Calu3 (cell line): ENCODE data around the gene NIPAL3. TPM values are rescaled to one million over a fixed set of nuclear protein-coding genes. Genes with fewer than 3 reads are reported as not detected.

Experiments
- BruUV-seq: library from RNA; stranded (reverse); fragments of 400-500 nt; replicated peaks from 2 replicates; lab custom pipeline; 2021; lab: Mats Ljungman, UMichigan
- CTCF ChIA-PET: fragments of 300-600 bp; sonication (Branson Sonifier 250); formaldehyde crosslinking; loops from one replicate; lab custom pipeline; 2022; ENCODE audit warnings: antibody characterized with exemption; lab: Charles Lee
- DNase-seq: peaks from one replicate; pipeline ENCODE4 v3.0.0; 2022
- H3K27ac Mint-ChIP-seq: one replicate; pipeline ENCODE4 v1.8.0; 2022; ENCODE audit warnings: mixed read lengths; ENCODE audit not compliant: unreplicated experiment
- H3K27me3 Mint-ChIP-seq: one replicate; pipeline ENCODE4 v1.8.0; 2022; ENCODE audit warnings: mixed read lengths; ENCODE audit not compliant: unreplicated experiment
- H3K36me3 Mint-ChIP-seq: one replicate; pipeline ENCODE4 v1.8.0; 2022; ENCODE audit warnings: mild to moderate bottlenecking, moderate library complexity, mixed read lengths; ENCODE audit not compliant: insufficient read depth, unreplicated experiment
- H3K4me1 Mint-ChIP-seq: one replicate; pipeline ENCODE4 v1.8.0; 2022; ENCODE audit warnings: mild to moderate bottlenecking, low read depth, mixed read lengths; ENCODE audit not compliant: unreplicated experiment
- H3K4me3 Mint-ChIP-seq: one replicate; pipeline ENCODE4 v1.8.0; 2022; ENCODE audit warnings: mild to moderate bottlenecking, low read depth, moderate library complexity, mixed read lengths; ENCODE audit not compliant: unreplicated experiment
- H3K9me3 Mint-ChIP-seq: one replicate; pipeline ENCODE4 v1.8.0; 2022; ENCODE audit warnings: low read depth, mixed read lengths; ENCODE audit not compliant: unreplicated experiment
- CTCF ChIP-seq: fragments of 200-600 bp; IDR thresholded peaks from one replicate; pipeline ENCODE4 v1.8.0; 2022; ENCODE audit warnings: antibody characterized with exemption; ENCODE audit not compliant: unreplicated experiment
- intact Hi-C: fragments of 100-400 bp; cut with micrococcal nuclease; formaldehyde crosslinking; loops from one replicate; pipeline ENCODE4 v1.10.0; 2022; ENCODE audit not compliant: unreplicated experiment
- total RNA-seq: library from RNA; stranded (reverse); gene quantifications from 2 replicates; pipeline ENCODE4 v1.2.3, GENCODE V29; 2022

NIPAL3 gene
- total RNA-seq, 1 experiment from 2014 or later, result 28.8 TPM

GRCh38 chr1:24373044-24373443 lies 42.6 kb upstream of the NIPAL3 start:
- intact Hi-C loops, result no loop called here
- DNase-seq, result no peak
- Mint-ChIP-seq H3K27ac (no peak overlapping the region), H3K4me3 (no peak overlapping the region), H3K4me1 (peaks cover 15% of the 10 kb centered on the region), H3K36me3 (peaks cover 7% of the 10 kb centered on the region), H3K9me3 (no peaks in the 10 kb centered on the region), H3K27me3 (no peaks in the 10 kb centered on the region)
- TF ChIP-seq CTCF, result no peak
- CTCF ChIA-PET, result no interaction called here
- BruUV-seq, result no TSS peak

- BruUV-seq, result no TSS peak
- Mint-ChIP-seq H3K4me1 (peaks cover 15% of the 10 kb centered on the region), H3K27ac (no peak overlapping the region), H3K27me3 (no peaks in the 10 kb centered on the region), H3K36me3 (peaks cover 7% of the 10 kb centered on the region), H3K4me3 (no peak overlapping the region), H3K9me3 (no peaks in the 10 kb centered on the region)
- intact Hi-C loops, result no loop called here
- no peak for DNase-seq
- CTCF ChIA-PET, result no interaction called here
- no peak for TF ChIP-seq CTCF
Measured at GRCh38 chr1:24373710-24374109, 41.9 kb upstream of the NIPAL3 start.

GRCh38 chr1:24374891-24375786 lies 40.5 kb upstream of the NIPAL3 start:
- BruUV-seq, result no TSS peak
- Mint-ChIP-seq H3K9me3 (no peaks in the 10 kb centered on the region), H3K27me3 (no peaks in the 10 kb centered on the region), H3K4me3 (peak overlapping the region; percentile 22), H3K27ac (peak overlapping the region; percentile 73), H3K36me3 (peaks cover 7% of the 10 kb centered on the region), H3K4me1 (peaks cover 15% of the 10 kb centered on the region)
- DNase-seq, result no peak
- TF ChIP-seq CTCF, result no peak
- CTCF ChIA-PET, result no interaction called here
- intact Hi-C loops, result no loop called here

- TF ChIP-seq CTCF, result no peak
- no TSS peak for BruUV-seq
- intact Hi-C loops, result no loop called here
- no peak for DNase-seq
- peaks cover 3% of the 10 kb centered on the region for H3K36me3 Mint-ChIP-seq
- no peaks in the 10 kb centered on the region for H3K9me3 Mint-ChIP-seq
- no peak overlapping the region for H3K27ac Mint-ChIP-seq
- H3K4me3 Mint-ChIP-seq, result no peak overlapping the region
- peaks cover 10% of the 10 kb centered on the region for H3K4me1 Mint-ChIP-seq
- H3K27me3 Mint-ChIP-seq, result no peaks in the 10 kb centered on the region
- CTCF ChIA-PET, result no interaction called here
Measured at GRCh38 chr1:24379733-24380315, 35.8 kb upstream of the NIPAL3 start.
